Stimulated activated naive B cell treated with anti-CD40 and anti-IgM and Interleukin-4, amounts not matched to agents 10 μg/mL and 1 μg/mL and 100 μg/mL, for 72 hours (primary cell): ENCODE measurements around the gene PAK3.
A peak's percentile ranks its signal among the peaks of the same experiment; 100 is the strongest.

Experiments used
- ATAC-seq, 2 donors: fragments of 150-1000 bp; cut with Tn5 transposase; replicated peaks; 2 replicates each; pipeline ENCODE4 v1.10.0; 2021; ENCODE audit warnings: moderate library complexity in 1 of 2
- DNase-seq: peaks from one replicate; pipeline ENCODE4 v3.0.0; 2021
- H3K27ac Mint-ChIP-seq: one replicate; pipeline ENCODE4 v1.8.0; 2022; ENCODE audit warnings: mild to moderate bottlenecking, mixed read lengths
- H3K27me3 Mint-ChIP-seq, 2 donors: one replicate each; pipeline ENCODE4 v1.8.0; 2022; ENCODE audit warnings: mixed read lengths in 2 of 2
- H3K36me3 Mint-ChIP-seq, 2 donors: one replicate each; pipeline ENCODE4 v1.8.0; 2022; ENCODE audit warnings: mixed read lengths in 2 of 2, mild to moderate bottlenecking in 1 of 2
- H3K4me1 Mint-ChIP-seq, 2 donors: one replicate each; pipeline ENCODE4 v1.8.0; 2022; ENCODE audit warnings: mixed read lengths in 2 of 2, mild to moderate bottlenecking in 1 of 2
- H3K4me3 Mint-ChIP-seq, 2 donors: one replicate each; pipeline ENCODE4 v1.8.0; 2022; ENCODE audit warnings: mild to moderate bottlenecking in 2 of 2, mixed read lengths in 2 of 2, moderate library complexity in 1 of 2
- H3K9me3 Mint-ChIP-seq, 2 donors: one replicate each; pipeline ENCODE4 v1.8.0; 2022; ENCODE audit warnings: mixed read lengths in 2 of 2, mild to moderate bottlenecking in 1 of 2

The PAK3 gene

GRCh38 chrX:111259559-111259958, 163.6 kb downstream of the PAK3 start:
- DNase-seq (no peak), ATAC-seq (no peak)
- no peaks in the 10 kb centered on the region for H3K4me1 Mint-ChIP-seq
- H3K36me3 Mint-ChIP-seq = no peaks in the 10 kb centered on the region
- peaks cover 0 to 10% of the 10 kb centered on the region in 2 donors for H3K27me3 Mint-ChIP-seq
- H3K4me3 Mint-ChIP-seq = no peak overlapping the region
- H3K27ac Mint-ChIP-seq = no peak overlapping the region
- no peaks in the 10 kb centered on the region for H3K9me3 Mint-ChIP-seq

GRCh38 chrX:111260451-111260850, 164.5 kb downstream of the PAK3 start:
- Mint-ChIP-seq H3K9me3 (no peaks in the 10 kb centered on the region), H3K27me3 (peaks cover 0 to 10% of the 10 kb centered on the region in 2 donors), H3K36me3 (no peaks in the 10 kb centered on the region), H3K27ac (peak overlapping the region; percentile 61), H3K4me3 (no peak overlapping the region), H3K4me1 (no peaks in the 10 kb centered on the region)
- ATAC-seq (no peak), DNase-seq (no peak)

- Mint-ChIP-seq H3K27me3 (peaks cover 0 to 10% of the 10 kb centered on the region in 2 donors), H3K4me1 (no peaks in the 10 kb centered on the region), H3K36me3 (no peaks in the 10 kb centered on the region), H3K9me3 (no peaks in the 10 kb centered on the region), H3K4me3 (no peak overlapping the region), H3K27ac (no peak overlapping the region)
- DNase-seq (no peak), ATAC-seq (no peak)
Measured at GRCh38 chrX:111262086-111262485, 166.1 kb downstream of the PAK3 start.

- ATAC-seq (no peak), DNase-seq (no peak)
- Mint-ChIP-seq H3K4me1 (no peaks in the 10 kb centered on the region), H3K4me3 (no peak overlapping the region), H3K9me3 (no peaks in the 10 kb centered on the region), H3K36me3 (no peaks in the 10 kb centered on the region), H3K27ac (no peak overlapping the region), H3K27me3 (peaks cover 0 to 6% of the 10 kb centered on the region in 2 donors)
Measured at GRCh38 chrX:111264385-111264784, 168.4 kb downstream of the PAK3 start.

GRCh38 chrX:111265486-111265885, 169.5 kb downstream of the PAK3 start:
- no peaks in the 10 kb centered on the region for H3K4me1 Mint-ChIP-seq
- no peak overlapping the region for H3K4me3 Mint-ChIP-seq
- no peaks in the 10 kb centered on the region for H3K9me3 Mint-ChIP-seq
- DNase-seq (no peak), ATAC-seq (no peak)
- H3K27me3 Mint-ChIP-seq = peaks cover 0 to 6% of the 10 kb centered on the region in 2 donors
- H3K27ac Mint-ChIP-seq = no peak overlapping the region
- H3K36me3 Mint-ChIP-seq = no peaks in the 10 kb centered on the region

GRCh38 chrX:111268506-111268905, 172.5 kb downstream of the PAK3 start:
- H3K4me1 Mint-ChIP-seq = no peaks in the 10 kb centered on the region
- DNase-seq (no peak), ATAC-seq (no peak)
- no peaks in the 10 kb centered on the region for H3K27me3 Mint-ChIP-seq
- H3K36me3 Mint-ChIP-seq = no peaks in the 10 kb centered on the region
- no peaks in the 10 kb centered on the region for H3K9me3 Mint-ChIP-seq
- H3K27ac Mint-ChIP-seq = no peak overlapping the region
- H3K4me3 Mint-ChIP-seq = no peak overlapping the region

- peaks cover 0 to 5% of the 10 kb centered on the region in 2 donors for H3K27me3 Mint-ChIP-seq
- no peak within 1 kb of the TSS for H3K4me3 Mint-ChIP-seq
- no peaks in the 10 kb centered on the region for H3K36me3 Mint-ChIP-seq
- no peaks in the 10 kb centered on the region for H3K4me1 Mint-ChIP-seq
- no peaks in the 10 kb centered on the region for H3K9me3 Mint-ChIP-seq
- H3K27ac Mint-ChIP-seq = no peak within 1 kb of the TSS
- DNase-seq = no peak
- no peak for ATAC-seq
Measured at GRCh38 chrX:111270339-111270738, 174.3 kb downstream of the PAK3 start, which contains the start of gene CAPN6. Gene CAPN6, minus strand, starts transcription at chrX:111270483. Its CDS starts 6,547 bp downstream, at chrX:111263936.
